K562 (cell line): ENCODE data around the gene RAB21. TPM values are rescaled to one million over a fixed set of nuclear protein-coding genes. Genes with fewer than 3 reads are reported as not detected.

Experiments
- BCOR ChIP-seq: fragments of 450-650 bp; IDR thresholded peaks from 2 replicates; pipeline ENCODE4 v1.6.1; 2016
- EP300 ChIP-seq: IDR thresholded peaks from 2 replicates; pipeline ENCODE4 v1.6.1; 2012; ENCODE audit warnings: low read length, improper control_type of control experiment
- FOXA3 ChIP-seq, 2 experiments: fragments of 450-650 bp in 1 of 2; sonication (generic) in 1 of 2; formaldehyde crosslinking; IDR thresholded peaks in 1 of 2; conservative IDR thresholded peaks in 1 of 2; 2 replicates each; pipeline versions ENCODE4 v1.4.0 to v1.8.0; 2020 to 2022; ENCODE audit warnings: mild to moderate bottlenecking in 2 of 2, missing genetic modification reagents in 1 of 2
- L3MBTL2 ChIP-seq: fragments of 450-650 bp; IDR thresholded peaks from 2 replicates; pipeline ENCODE4 v1.6.1; 2016; ENCODE audit warnings: mild to moderate bottlenecking, moderate library complexity
- MTF1 ChIP-seq: fragments of 250-450 bp; sonication (Bioruptor Pico); IDR thresholded peaks from 2 replicates; pipeline ENCODE4 v1.9.0; 2021; ENCODE audit warnings: moderate library complexity, mild to moderate bottlenecking, inconsistent platforms, borderline replicate concordance
- NFIC ChIP-seq: fragments of 450-650 bp; IDR thresholded peaks from 2 replicates; pipeline ENCODE4 v1.6.1; 2017; ENCODE audit warnings: mild to moderate bottlenecking, inconsistent platforms
- NUFIP1 ChIP-seq: fragments of 450-650 bp; IDR thresholded peaks from 2 replicates; pipeline ENCODE4 v1.6.1; 2018; ENCODE audit not compliant: partially characterized antibody
- POLR2AphosphoS5 ChIP-seq: IDR thresholded peaks from 2 replicates; pipeline ENCODE4 v1.6.1; 2011; ENCODE audit warnings: mild to moderate bottlenecking, low read depth, low read length, moderate library complexity; ENCODE audit not compliant: control insufficient read depth, insufficient read depth
- RCOR1 ChIP-seq, 2 experiments: IDR thresholded peaks; 2 replicates each; pipeline ENCODE4 v1.6.1; 2012; ENCODE audit warnings: low read depth in 2 of 2, low read length in 2 of 2, borderline replicate concordance in 1 of 2, improper control_type of control experiment in 1 of 2
- SIN3A ChIP-seq, 2 experiments: fragments of 150-350 bp in 1 of 2; IDR thresholded peaks; 2 replicates each; pipeline ENCODE4 v1.6.1; 2011 to 2016; ENCODE audit warnings: borderline replicate concordance in 2 of 2, low read depth in 2 of 2, low read length in 2 of 2, mild to moderate bottlenecking in 2 of 2, moderate library complexity in 2 of 2; ENCODE audit not compliant: control insufficient read depth in 1 of 2
- TAF7 ChIP-seq: fragments of 450-650 bp; IDR thresholded peaks from 2 replicates; pipeline ENCODE4 v1.6.1; 2016; ENCODE audit warnings: missing genetic modification characterization, missing compliant biosample characterization
- YBX1 ChIP-seq: fragments of 450-650 bp; IDR thresholded peaks from 2 replicates; pipeline ENCODE4 v1.7.1; 2016; ENCODE audit warnings: mild to moderate bottlenecking
- YY1 ChIP-seq, 3 experiments: IDR thresholded peaks; 2 replicates each; pipeline ENCODE4 v1.6.1; 2011; ENCODE audit warnings: low read length in 2 of 3, mild to moderate bottlenecking in 2 of 3, moderate library complexity in 2 of 3, borderline replicate concordance in 1 of 3, control low read depth in 1 of 3, low read depth in 1 of 3; ENCODE audit not compliant: insufficient read depth in 3 of 3, insufficient replicate concordance in 2 of 3, control insufficient read depth in 1 of 3, insufficient read length in 1 of 3; ENCODE audit errors: extremely low read depth in 1 of 3
- ZC3H11A ChIP-seq: IDR thresholded peaks from 2 replicates; pipeline ENCODE4 v1.6.1; 2012; ENCODE audit warnings: low read depth, low read length, improper control_type of control experiment
- ZSCAN32 ChIP-seq: fragments of 450-650 bp; formaldehyde crosslinking; IDR thresholded peaks from 2 replicates; pipeline ENCODE4 v1.4.0; 2020; ENCODE audit warnings: mild to moderate bottlenecking, moderate library complexity
- polyA plus RNA-seq, 8 experiments: library from polyadenylated mRNA; depleted of rRNA in 4 of 8; stranded (reverse) in 5 of 8; unstranded in 3 of 8; fragments of >200 nt; fragmentation: Nextera tagmentation in 2 of 8; fragmentation: Illumina TruSeq in 1 of 8; extraction: Ambion mirVana in 2 of 8; extraction: Trizol in 1 of 8; gene quantifications; 2 replicates each; pipeline versions ENCODE4 v1.2.1 to v1.2.3, GENCODE V29; 2011 to 2014; ENCODE audit warnings: inconsistent platforms in 1 of 8, missing spikeins in 1 of 8
- total RNA-seq, 7 experiments: library from RNA; depleted of rRNA in 6 of 7; stranded (reverse); fragments of >200 nt in 6 of 7; fragmentation: Illumina TruSeq in 2 of 7; extraction: Trizol in 2 of 7; gene quantifications; 2 replicates each; pipeline versions ENCODE4 v1.2.1 to v1.2.3, GENCODE V29; 2011 to 2021; ENCODE audit warnings: low replicate concordance in 1 of 7
- TF ChIP-seq, protein P1 (sequence below): fragments of 450-650 bp; IDR thresholded peaks from 2 replicates; pipeline ENCODE4 v1.6.1; 2016; ENCODE audit warnings: mild to moderate bottlenecking
- TF ChIP-seq, protein P2 (sequence below): fragments of 250-450 bp; sonication (Bioruptor Pico); IDR thresholded peaks from 2 replicates; pipeline ENCODE4 v1.8.0; 2021; ENCODE audit warnings: borderline replicate concordance, mild to moderate bottlenecking, moderate library complexity; ENCODE audit not compliant: poor library complexity, severe bottlenecking
- TF ChIP-seq, protein P3 (sequence below): IDR thresholded peaks from 2 replicates; pipeline ENCODE4 v1.6.1; 2012; ENCODE audit warnings: low read depth, low read length, improper control_type of control experiment, borderline replicate concordance
- TF ChIP-seq, protein P4 (sequence below): fragments of 150-350 bp; conservative IDR thresholded peaks from 2 replicates; pipeline ENCODE4 v1.6.1; 2014; ENCODE audit warnings: low read length

Gene RAB21
- total and polyA plus RNA-seq, 9 of the 15 experiments (the other 6 are each of a cell fraction or from before 2014, with no cell fraction given) = 5.3 to 45.6 (median 19.6) TPM

DNA sequence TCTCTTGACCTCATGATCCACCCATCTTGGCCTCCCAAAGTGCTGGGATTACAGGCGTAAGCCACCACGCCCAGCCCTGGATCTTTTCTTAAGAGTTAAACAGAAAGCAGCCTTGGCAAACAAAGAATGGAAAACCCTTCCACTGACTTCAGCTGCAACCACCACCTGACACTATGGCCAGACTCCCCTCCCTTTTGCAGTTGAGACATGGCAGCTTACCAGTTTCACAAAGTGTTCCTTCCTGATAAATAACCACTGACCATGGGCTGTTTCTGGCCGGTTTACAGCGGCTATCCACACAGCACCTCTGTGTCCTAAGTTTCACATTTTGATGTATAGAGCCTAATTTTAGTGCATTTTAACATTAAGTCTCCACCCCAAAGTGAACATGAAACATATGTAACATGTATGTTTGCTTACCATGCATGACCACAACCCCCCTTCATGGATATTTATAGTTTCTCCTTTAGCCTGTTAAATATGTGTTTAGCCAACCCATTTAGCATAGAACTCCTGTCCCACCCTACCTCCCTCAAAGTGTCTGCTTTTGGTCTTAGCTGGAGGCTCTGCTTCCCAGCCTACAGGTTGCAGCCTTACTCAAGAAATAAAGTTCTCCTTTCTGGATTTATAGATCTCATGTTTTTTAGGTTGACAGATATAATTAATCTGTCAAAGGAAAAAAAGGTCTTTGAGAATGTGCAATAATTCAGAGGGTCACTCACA is 32.7 kb upstream of the RAB21 start (continued):
- no peak for TF ChIP-seq MTF1 (CRISPR knock-in tag)
- TF ChIP-seq, protein P1, sequence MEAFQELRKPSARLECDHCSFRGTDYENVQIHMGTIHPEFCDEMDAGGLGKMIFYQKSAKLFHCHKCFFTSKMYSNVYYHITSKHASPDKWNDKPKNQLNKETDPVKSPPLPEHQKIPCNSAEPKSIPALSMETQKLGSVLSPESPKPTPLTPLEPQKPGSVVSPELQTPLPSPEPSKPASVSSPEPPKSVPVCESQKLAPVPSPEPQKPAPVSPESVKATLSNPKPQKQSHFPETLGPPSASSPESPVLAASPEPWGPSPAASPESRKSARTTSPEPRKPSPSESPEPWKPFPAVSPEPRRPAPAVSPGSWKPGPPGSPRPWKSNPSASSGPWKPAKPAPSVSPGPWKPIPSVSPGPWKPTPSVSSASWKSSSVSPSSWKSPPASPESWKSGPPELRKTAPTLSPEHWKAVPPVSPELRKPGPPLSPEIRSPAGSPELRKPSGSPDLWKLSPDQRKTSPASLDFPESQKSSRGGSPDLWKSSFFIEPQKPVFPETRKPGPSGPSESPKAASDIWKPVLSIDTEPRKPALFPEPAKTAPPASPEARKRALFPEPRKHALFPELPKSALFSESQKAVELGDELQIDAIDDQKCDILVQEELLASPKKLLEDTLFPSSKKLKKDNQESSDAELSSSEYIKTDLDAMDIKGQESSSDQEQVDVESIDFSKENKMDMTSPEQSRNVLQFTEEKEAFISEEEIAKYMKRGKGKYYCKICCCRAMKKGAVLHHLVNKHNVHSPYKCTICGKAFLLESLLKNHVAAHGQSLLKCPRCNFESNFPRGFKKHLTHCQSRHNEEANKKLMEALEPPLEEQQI = peak; percentile 20; the same call in 1 of the 2 replicates
- TF ChIP-seq YY1 (IDR thresholded peaks at IDR 0.05; ENCODE audit: borderline replicate concordance in 1 of 3, control insufficient read depth in 1 of 3, extremely low read depth in 1 of 3, insufficient read depth in 3 of 3, insufficient read length in 1 of 3, insufficient replicate concordance in 2 of 3, low read depth in 1 of 3, low read length in 2 of 3) = no peak
- TF ChIP-seq, protein P2, sequence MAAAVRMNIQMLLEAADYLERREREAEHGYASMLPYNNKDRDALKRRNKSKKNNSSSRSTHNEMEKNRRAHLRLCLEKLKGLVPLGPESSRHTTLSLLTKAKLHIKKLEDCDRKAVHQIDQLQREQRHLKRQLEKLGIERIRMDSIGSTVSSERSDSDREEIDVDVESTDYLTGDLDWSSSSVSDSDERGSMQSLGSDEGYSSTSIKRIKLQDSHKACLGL (CRISPR knock-in tag) = no peak
- TF ChIP-seq BCOR = no peak
- TF ChIP-seq FOXA3 (CRISPR knock-in tag; conservative IDR thresholded peaks at IDR 0.05 in 1 of 2, IDR thresholded peaks at IDR 0.05 in 1 of 2) = no peak
- TF ChIP-seq RCOR1 (IDR thresholded peaks at IDR 0.05; ENCODE audit: borderline replicate concordance in 1 of 2, low read depth in 2 of 2, low read length in 2 of 2) = 0 out of 4 replicates have a peak, but pooled peaks of 1 of the 2 experiments have one; percentile 7
- TF ChIP-seq TAF7 (tag) = no peak
- TF ChIP-seq, protein P3, sequence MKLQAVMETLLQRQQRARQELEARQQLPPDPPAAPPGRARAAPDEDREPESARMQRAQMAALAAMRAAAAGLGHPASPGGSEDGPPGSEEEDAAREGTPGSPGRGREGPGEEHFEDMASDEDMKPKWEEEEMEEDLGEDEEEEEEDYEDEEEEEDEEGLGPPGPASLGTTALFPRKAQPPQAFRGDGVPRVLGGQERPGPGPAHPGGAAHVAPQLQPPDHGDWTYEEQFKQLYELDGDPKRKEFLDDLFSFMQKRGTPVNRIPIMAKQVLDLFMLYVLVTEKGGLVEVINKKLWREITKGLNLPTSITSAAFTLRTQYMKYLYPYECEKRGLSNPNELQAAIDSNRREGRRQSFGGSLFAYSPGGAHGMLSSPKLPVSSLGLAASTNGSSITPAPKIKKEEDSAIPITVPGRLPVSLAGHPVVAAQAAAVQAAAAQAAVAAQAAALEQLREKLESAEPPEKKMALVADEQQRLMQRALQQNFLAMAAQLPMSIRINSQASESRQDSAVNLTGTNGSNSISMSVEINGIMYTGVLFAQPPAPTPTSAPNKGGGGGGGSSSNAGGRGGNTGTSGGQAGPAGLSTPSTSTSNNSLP = no peak
- peak; percentile 53 for TF ChIP-seq NFIC
- TF ChIP-seq ZC3H11A = no peak
- no peak for TF ChIP-seq SIN3A (IDR thresholded peaks at IDR 0.05; ENCODE audit: borderline replicate concordance in 2 of 2, control insufficient read depth in 1 of 2, low read depth in 2 of 2, low read length in 2 of 2)
- TF ChIP-seq ZSCAN32 (CRISPR knock-in tag) = no peak
- TF ChIP-seq POLR2AphosphoS5 = peak; percentile 35; the same call in 1 of the 2 replicates
- no peak for TF ChIP-seq L3MBTL2
- TF ChIP-seq, protein P4, sequence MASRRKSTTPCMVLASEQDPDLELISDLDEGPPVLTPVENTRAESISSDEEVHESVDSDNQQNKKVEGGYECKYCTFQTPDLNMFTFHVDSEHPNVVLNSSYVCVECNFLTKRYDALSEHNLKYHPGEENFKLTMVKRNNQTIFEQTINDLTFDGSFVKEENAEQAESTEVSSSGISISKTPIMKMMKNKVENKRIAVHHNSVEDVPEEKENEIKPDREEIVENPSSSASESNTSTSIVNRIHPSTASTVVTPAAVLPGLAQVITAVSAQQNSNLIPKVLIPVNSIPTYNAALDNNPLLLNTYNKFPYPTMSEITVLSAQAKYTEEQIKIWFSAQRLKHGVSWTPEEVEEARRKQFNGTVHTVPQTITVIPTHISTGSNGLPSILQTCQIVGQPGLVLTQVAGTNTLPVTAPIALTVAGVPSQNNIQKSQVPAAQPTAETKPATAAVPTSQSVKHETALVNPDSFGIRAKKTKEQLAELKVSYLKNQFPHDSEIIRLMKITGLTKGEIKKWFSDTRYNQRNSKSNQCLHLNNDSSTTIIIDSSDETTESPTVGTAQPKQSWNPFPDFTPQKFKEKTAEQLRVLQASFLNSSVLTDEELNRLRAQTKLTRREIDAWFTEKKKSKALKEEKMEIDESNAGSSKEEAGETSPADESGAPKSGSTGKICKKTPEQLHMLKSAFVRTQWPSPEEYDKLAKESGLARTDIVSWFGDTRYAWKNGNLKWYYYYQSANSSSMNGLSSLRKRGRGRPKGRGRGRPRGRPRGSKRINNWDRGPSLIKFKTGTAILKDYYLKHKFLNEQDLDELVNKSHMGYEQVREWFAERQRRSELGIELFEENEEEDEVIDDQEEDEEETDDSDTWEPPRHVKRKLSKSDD = no peak
- TF ChIP-seq YBX1 = no peak
- TF ChIP-seq NUFIP1 = no peak
- peak; percentile 28; the same call in 1 of the 2 replicates for TF ChIP-seq EP300
